Transverse colon (tissue), 4 donors: ENCODE data around the gene EML5. TPM values are rescaled to one million over a fixed set of nuclear protein-coding genes. Genes with fewer than 3 reads are reported as not detected.

Source experiments
- DNase-seq: peaks from one replicate; pipeline ENCODE4 v3.0.0-alpha.2; 2019
- H3K27ac ChIP-seq, 4 donors: fragments of 200-600 bp; sonication (generic); 2 replicates each; pipeline ENCODE4 v1.5.1; 2016 to 2018; ENCODE audit warnings: inconsistent platforms in 4 of 4
- H3K27me3 ChIP-seq: fragments of 200-600 bp; sonication (generic); 2 replicates; pipeline ENCODE4 v1.5.1; 2017; ENCODE audit warnings: inconsistent platforms
- H3K36me3 ChIP-seq, 4 donors: fragments of 200-600 bp; sonication (generic); 2 replicates each; pipeline ENCODE4 v1.5.1; 2017 to 2019; ENCODE audit warnings: inconsistent platforms in 4 of 4
- H3K4me1 ChIP-seq, 4 donors: fragments of 200-600 bp; sonication (generic); 2 replicates each; pipeline ENCODE4 v1.5.1; 2017 to 2020; ENCODE audit warnings: inconsistent platforms in 4 of 4
- H3K4me3 ChIP-seq, 4 donors: fragments of 200-600 bp; sonication (generic); 1 replicate in 1 of 4; 2 replicates in 3 of 4; pipeline versions ENCODE4 v1.5.1 to v1.6.1; 2017 to 2019; ENCODE audit warnings: inconsistent platforms in 4 of 4
- H3K9me3 ChIP-seq, 2 donors: fragments of 200-600 bp; sonication (generic); 2 replicates each; pipeline ENCODE4 v1.5.1; 2017 to 2019; ENCODE audit warnings: inconsistent platforms in 2 of 2
- CTCF ChIP-seq, 5 experiments: fragments of 200-600 bp in 3 of 5; fragments of 450-650 bp in 2 of 5; sonication (generic) in 3 of 5; IDR thresholded peaks; 1 replicate in 2 of 5; 2 replicates in 3 of 5; pipeline ENCODE4 v1.5.1; 2016 to 2017; ENCODE audit warnings: antibody characterized with exemption in 5 of 5, inconsistent platforms in 3 of 5, mild to moderate bottlenecking in 2 of 5, moderate library complexity in 1 of 5
- EP300 ChIP-seq: sonication (generic); formaldehyde crosslinking; IDR thresholded peaks from one replicate; pipeline ENCODE4 v1.6.1; 2017; ENCODE audit warnings: antibody characterized with exemption, low read depth
- POLR2A ChIP-seq: fragments of 450-650 bp; IDR thresholded peaks from one replicate; pipeline ENCODE4 v1.6.1; 2016; ENCODE audit warnings: antibody characterized with exemption, mild to moderate bottlenecking, moderate library complexity
- POLR2AphosphoS5 ChIP-seq, 3 donors: sonication (generic); formaldehyde crosslinking; IDR thresholded peaks; one replicate each; pipeline ENCODE4 v1.6.1; 2016; ENCODE audit warnings: antibody characterized with exemption in 3 of 3
- WGBS, 2 donors: methylation state at CpG; one replicate each; pipeline ENCODE4 v1.1.5; 2018; ENCODE audit warnings: low coverage in 1 of 2; 5-methylcytosine and 5-hydroxymethylcytosine counted together
- in situ Hi-C, 4 donors: fragments of 200-750 bp; cut with MboI; loops; one replicate each; pipeline versions ENCODE4 v1.15.0 to v1.15.1; 2017; ENCODE audit warnings: low sequenced_read_pairs in 3 of 4, low pct_ligation_motif_present in 1 of 4, low pct_unique_long_range_greater_than_20kb in 1 of 4
- intact Hi-C: fragments of 100-400 bp; cut with DNase I; formaldehyde crosslinking; loops from one replicate; pipeline ENCODE4 v1.15.1; 2023; ENCODE audit warnings: low total_unique reads
- total RNA-seq, 4 donors: library from RNA; depleted of rRNA; stranded (reverse); fragments of >200 nt; gene quantifications; one replicate each; pipeline ENCODE4 v1.1.0, GENCODE V29; 2016

The EML5 gene
- total RNA-seq, 4 donors from 2014 or later: 0.20 to 4.9 (median 1.7) TPM

DNA sequence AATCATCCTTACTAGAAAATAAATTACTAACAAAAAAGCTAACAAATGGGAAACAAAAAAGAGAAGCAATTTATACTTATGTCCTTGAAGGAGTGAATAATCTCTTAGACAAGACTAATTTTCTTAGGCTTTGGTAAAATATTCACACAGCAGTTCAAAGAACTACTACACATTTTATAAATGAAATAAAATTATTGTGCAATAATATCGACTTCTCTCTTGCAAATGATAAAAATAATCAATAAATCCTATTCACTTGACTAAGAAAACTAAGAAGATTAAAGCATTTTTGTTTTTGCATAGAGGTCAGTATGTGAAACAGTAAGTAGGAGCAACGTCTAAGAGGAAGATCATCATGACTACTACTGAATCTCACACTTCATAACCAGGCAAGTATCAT lies 82.0 kb downstream of the EML5 start:
- TF ChIP-seq CTCF (IDR thresholded peaks at IDR 0.05) (no peak), POLR2AphosphoS5 (IDR thresholded peaks at IDR 0.05) (no peak)
- H3K36me3 ChIP-seq: no peaks in the 10 kb centered on the region
- in situ Hi-C loops (no loop called here), intact Hi-C loops (no loop called here)
- no peak overlapping the region for H3K27ac ChIP-seq
- WGBS, 2 donors: 79 to 83% methylated on average over 2 of the region's 2 CpGs
- no peaks in the 10 kb centered on the region for H3K4me1 ChIP-seq
- no peak overlapping the region for H3K4me3 ChIP-seq
- H3K27me3 ChIP-seq: no peaks in the 10 kb centered on the region
- no peaks in the 10 kb centered on the region for H3K9me3 ChIP-seq
- DNase-seq: no peak

GRCh38 chr14:88707088-88707487 lies 85.7 kb downstream of the EML5 start:
- in situ Hi-C loops: no loop called here
- TF ChIP-seq EP300 (no peak), POLR2A (no peak), POLR2AphosphoS5 (IDR thresholded peaks at IDR 0.05) (no peak), CTCF (IDR thresholded peaks at IDR 0.05) (no peak)
- WGBS, 2 donors: 86 to 100% methylated on average over 1 of the region's 1 CpG
- DNase-seq: no peak
- no peaks in the 10 kb centered on the region for H3K36me3 ChIP-seq
- no peaks in the 10 kb centered on the region for H3K9me3 ChIP-seq
- H3K4me1 ChIP-seq: no peaks in the 10 kb centered on the region
- intact Hi-C loops: no loop called here
- H3K27me3 ChIP-seq: no peaks in the 10 kb centered on the region
- H3K27ac ChIP-seq: no peak overlapping the region
- H3K4me3 ChIP-seq: no peak overlapping the region

GRCh38 chr14:88706425-88706824 lies 86.3 kb downstream of the EML5 start:
- H3K9me3 ChIP-seq: no peaks in the 10 kb centered on the region
- H3K36me3 ChIP-seq: no peaks in the 10 kb centered on the region
- in situ Hi-C loops (no loop called here), intact Hi-C loops (no loop called here)
- no peak overlapping the region for H3K27ac ChIP-seq
- H3K27me3 ChIP-seq: no peaks in the 10 kb centered on the region
- no peak for DNase-seq
- TF ChIP-seq CTCF (IDR thresholded peaks at IDR 0.05): no peak
- TF ChIP-seq EP300: no peak
- TF ChIP-seq POLR2A: no peak
- no peak for TF ChIP-seq POLR2AphosphoS5 (IDR thresholded peaks at IDR 0.05)
- H3K4me1 ChIP-seq: no peaks in the 10 kb centered on the region
- no peak overlapping the region for H3K4me3 ChIP-seq

DNA sequence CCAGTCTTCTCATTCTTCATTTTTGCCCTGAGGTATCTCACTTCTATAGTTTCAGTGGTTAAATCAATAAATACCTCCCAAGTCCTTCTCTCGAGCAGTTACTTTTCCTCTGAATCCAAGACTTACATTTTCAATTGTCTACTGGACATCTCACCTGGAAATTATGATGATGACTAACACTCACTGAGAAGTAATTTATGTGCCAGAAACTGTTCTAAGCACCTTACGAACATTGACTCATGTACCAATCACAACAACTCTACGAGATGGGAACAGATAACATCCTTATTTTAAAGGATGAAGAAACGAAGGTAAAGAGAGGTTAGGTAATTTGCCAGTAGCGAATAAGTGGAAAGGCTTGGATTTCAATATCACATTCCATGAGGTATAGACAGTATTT lies 94.1 kb downstream of the EML5 start:
- Histone ChIP-seq H3K4me3 (no peak overlapping the region), H3K36me3 (no peaks in the 10 kb centered on the region), H3K27me3 (no peaks in the 10 kb centered on the region), H3K27ac (no peak overlapping the region), H3K9me3 (no peaks in the 10 kb centered on the region), H3K4me1 (no peaks in the 10 kb centered on the region)
- no peak for DNase-seq
- 83 to 91% methylated on average over 5 of the region's 5 CpGs for WGBS, 2 donors
- in situ Hi-C loops (no loop called here), intact Hi-C loops (no loop called here)
- TF ChIP-seq POLR2A: no peak
- TF ChIP-seq EP300: no peak
- TF ChIP-seq POLR2AphosphoS5 (IDR thresholded peaks at IDR 0.05): no peak
- TF ChIP-seq CTCF (IDR thresholded peaks at IDR 0.05): no peak
